OCI-LY1 (cell line): ENCODE results near the gene PTGER3.

Experiments used
- CTCF ChIP-seq: fragments of 200-600 bp; sonication (generic), shearing (Covaris generic); IDR thresholded peaks from 2 replicates; pipeline ENCODE4 v1.5.1; 2017; ENCODE audit warnings: mild to moderate bottlenecking, antibody characterized with exemption, low read length, moderate library complexity, mixed read lengths
- EZH2 ChIP-seq: fragments of 200-600 bp; sonication (generic), shearing (Covaris generic); IDR thresholded peaks from 2 replicates; pipeline ENCODE4 v1.8.0; 2017; ENCODE audit warnings: borderline replicate concordance, mixed run types, mild to moderate bottlenecking, antibody characterized with exemption, low read length, moderate library complexity, mixed read lengths

GRCh38 chr1:71037066-71037465, 10.6 kb downstream of the PTGER3 start:
- TF ChIP-seq CTCF (no peak), EZH2 (no peak)
